HG03135 (cell line): ENCODE data around the gene ZNF668.

Experiments
- ATAC-seq: cut with Tn5 transposase; IDR thresholded peaks from one replicate; pipeline ENCODE4 v1.9.1; 2021; ENCODE audit warnings: mild to moderate bottlenecking, moderate library complexity; ENCODE audit not compliant: unreplicated experiment

The ZNF668 gene

DNA sequence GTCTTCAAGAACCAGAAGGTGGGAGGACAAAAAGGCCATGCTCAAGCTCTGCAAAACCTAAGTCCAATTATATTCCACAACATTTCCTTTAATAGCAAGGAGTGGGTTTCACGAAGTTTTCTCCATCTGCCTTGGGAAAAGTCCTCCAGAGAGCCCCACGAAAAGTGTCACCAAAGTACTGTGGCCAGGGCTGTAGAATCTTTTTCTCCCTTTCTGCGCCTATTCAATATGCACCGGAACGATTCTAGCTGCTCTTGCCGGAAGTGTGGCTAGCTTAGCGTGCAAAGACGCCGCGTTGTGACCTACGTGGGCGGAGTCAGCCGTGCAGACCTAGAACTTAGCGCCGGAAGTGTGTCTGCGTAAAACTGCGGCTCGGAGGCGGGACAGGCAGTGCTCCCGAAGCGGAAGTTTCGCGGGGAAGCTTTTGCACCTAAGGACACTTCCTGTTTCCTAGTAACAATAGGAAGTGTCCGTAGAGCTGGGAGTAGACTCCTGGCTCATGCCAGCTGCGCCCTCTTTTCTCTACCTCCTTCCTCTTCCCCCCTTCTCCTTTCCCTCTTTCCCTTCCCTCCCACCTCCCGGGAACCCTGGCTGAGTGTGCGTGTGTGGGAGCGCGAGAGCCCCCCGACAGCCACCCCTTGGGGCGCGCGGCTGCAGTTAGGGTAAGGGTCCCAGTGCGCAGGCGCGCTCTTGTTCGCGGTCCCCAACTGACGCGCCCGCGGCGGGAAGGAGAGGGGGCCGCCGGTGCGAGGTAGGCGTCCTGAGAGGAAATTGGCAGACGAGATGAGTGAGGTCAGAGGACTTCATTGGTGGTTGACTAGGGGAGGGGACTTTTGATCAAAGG lies at the start of gene ZNF668, which contains the start of gene ZNF646:
TSS of gene ZNF668 (minus strand) at position 271 of the 844 bp plus-strand sequence. CDS start 9,781 bp downstream, outside the sequence.
TSS of gene ZNF646 (plus strand) at position 453 of the 844 bp plus-strand sequence. CDS start 1,903 bp downstream, outside the sequence.
- peak; percentile 68 for ATAC-seq

- ATAC-seq: no peak
Measured at GRCh38 chr16:31120129-31120528, 46.1 kb upstream of the ZNF668 start.

GRCh38 chr16:31118223-31119155 lies 44.4 kb upstream of the ZNF668 start:
- ATAC-seq: no peak

DNA sequence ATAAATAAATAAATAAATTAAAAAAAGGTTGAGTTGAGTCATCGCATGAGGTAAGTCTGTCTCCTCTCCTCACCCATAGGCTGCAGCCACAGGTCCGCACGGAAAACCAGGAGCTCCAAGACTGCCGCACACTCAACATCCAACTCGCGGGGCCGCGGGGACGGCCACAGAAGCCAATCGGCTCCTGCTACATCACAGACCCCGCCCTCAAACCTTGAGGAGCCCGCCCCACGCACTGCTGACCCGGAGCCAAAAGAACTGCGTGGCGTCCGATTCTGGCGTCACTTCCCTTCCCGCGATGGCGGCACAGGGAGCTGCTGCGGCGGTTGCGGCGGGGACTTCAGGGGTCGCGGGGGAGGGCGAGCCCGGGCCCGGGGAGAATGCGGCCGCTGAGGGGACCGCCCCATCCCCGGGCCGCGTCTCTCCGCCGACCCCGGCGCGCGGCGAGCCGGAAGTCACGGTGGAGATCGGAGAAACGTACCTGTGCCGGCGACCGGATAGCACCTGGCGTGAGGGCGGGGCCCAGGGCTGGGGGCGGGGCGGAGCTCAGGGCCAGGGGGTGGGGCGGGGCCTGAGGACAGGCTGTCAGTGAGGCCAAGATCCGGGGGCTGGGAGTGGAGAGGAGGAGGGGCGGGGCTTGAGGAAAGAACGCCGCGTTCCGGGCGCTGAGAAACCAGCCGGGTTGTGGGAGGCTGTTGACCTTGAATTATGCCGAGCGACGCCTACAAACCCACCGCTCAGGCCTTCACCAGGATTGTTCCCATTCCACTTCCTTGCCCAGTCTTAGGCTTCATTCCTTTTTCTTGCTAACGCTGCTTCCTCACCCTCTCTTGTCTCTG lies 43.6 kb upstream of the ZNF668 start, which contains the start of gene KAT8:
TSS of gene KAT8 (plus strand) at position 281 of the 839 bp plus-strand sequence. CDS start at position 299, 18 bp downstream.
- ATAC-seq: peak; percentile 89

DNA sequence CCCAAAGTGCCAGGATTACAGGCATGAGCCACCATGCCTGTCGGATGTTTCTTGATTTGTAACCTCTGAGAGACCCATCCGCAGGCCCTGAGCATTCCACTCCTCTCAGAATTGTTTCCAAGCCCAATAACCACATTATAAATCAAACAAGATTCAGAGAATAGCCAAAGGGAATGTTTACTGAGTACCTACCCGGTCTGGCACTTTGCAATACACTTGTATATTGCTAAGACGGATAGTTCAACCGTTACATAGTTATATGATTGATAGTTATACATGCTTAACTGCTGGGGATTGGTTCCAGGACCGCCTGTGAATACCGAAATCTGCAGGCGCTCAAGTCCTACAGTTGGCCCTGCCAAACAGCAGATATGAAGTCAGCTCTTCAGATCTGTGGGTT lies 40.4 kb upstream of the ZNF668 start:
- ATAC-seq: no peak

GRCh38 chr16:31113121-31114120 lies 39.4 kb upstream of the ZNF668 start:
- no peak for ATAC-seq

DNA sequence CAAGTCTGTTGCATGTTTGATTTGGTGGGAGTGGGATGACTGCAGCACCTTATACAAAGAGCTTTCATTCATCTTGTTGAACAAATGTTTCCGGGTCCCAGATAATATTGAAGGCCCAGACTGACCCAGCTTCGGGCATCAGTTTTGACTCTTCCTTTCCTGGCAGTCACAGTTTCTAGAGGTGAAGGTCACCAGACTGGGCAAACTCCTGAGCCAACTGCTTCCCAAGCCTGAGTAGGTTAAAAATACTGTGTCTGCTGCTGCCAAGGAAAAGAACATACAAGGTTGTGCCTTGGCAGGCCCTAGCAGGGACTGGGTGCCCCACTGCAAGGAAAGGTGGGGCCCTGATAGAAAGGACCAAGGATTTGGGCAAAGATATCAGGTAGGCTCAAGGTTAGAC lies 38.7 kb upstream of the ZNF668 start:
- ATAC-seq: no peak

DNA sequence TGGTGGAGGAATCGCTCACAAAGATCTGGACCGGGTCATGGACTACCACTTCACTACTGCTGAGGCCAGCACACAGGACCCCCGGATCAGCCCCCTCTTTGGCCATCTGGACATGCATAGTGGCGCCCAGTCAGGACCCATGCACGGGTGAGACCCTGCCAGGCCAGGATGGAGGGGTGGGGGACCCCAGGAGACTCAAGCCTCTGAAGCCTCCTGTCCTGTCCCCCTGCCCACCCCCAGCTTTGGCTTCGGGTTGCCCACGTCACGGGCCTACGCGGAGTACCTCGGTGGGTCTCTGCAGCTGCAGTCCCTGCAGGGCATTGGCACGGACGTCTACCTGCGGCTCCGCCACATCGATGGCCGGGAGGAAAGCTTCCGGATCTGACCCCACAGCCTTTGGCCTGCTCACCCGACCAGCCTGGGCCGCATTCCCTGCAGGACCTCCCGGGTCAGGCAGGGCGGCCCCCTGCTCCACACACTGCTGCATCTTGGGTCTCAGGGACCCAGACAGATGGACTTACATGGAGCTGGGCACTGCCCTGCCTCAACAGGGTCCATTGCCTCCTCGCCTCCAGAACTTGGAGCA lies 37.9 kb upstream of the ZNF668 start:
- ATAC-seq: no peak

DNA sequence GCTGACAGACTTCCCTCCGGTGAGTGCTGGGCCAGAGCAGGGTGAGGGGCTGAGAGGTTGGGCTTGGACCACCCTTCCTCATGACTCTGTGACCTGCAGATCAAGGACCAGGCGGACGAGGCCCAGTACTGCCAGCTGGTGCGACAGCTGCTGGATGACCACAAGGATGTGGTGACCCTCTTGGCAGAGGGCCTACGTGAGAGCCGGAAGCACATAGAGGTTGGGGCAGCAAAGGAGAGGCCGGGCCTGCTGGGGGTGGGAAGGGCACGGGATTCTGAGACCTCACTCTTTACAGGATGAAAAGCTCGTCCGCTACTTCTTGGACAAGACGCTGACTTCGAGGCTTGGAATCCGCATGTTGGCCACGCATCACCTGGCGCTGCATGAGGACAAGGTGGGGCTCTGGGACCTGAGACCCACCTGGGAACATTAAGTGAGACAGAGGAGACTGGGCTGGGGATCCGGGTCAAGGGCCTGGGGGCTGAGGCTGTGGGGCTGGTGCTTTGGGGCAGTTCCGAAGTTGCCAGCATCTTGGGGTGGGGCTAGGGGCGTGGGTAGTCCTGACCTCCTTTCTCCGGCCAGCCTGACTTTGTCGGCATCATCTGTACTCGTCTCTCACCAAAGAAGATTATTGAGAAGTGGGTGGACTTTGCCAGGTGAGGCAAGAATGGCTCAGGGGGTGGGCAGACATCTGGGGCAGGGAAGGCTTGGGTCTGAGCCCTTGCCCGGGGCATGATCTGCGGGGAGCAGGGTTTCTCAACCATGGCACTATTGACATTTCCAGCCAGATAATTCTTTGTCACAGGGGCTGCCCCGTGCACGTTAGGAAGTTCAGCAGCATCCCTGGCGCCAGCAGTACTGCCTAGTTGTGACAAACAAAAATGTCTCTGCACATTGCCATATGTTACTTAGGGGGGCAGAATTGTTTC lies 36.3 kb upstream of the ZNF668 start:
- no peak for ATAC-seq

- no peak for ATAC-seq
Measured at GRCh38 chr16:31109622-31110021, 35.6 kb upstream of the ZNF668 start.

- no peak for ATAC-seq
Measured at GRCh38 chr16:31108794-31109558, 34.9 kb upstream of the ZNF668 start.

GRCh38 chr16:31108035-31108793 lies 34.2 kb upstream of the ZNF668 start, which contains the start of gene BCKDK:
Gene BCKDK (plus strand): TSS chr16:31108386. CDS start chr16:31109224, 838 bp downstream.
- ATAC-seq: peak; percentile 72

- peak; percentile 43 for ATAC-seq
Measured at GRCh38 chr16:31107465-31107867, 33.4 kb upstream of the ZNF668 start.

- no peak for ATAC-seq
Measured at GRCh38 chr16:31106509-31107464, 32.7 kb upstream of the ZNF668 start.

DNA sequence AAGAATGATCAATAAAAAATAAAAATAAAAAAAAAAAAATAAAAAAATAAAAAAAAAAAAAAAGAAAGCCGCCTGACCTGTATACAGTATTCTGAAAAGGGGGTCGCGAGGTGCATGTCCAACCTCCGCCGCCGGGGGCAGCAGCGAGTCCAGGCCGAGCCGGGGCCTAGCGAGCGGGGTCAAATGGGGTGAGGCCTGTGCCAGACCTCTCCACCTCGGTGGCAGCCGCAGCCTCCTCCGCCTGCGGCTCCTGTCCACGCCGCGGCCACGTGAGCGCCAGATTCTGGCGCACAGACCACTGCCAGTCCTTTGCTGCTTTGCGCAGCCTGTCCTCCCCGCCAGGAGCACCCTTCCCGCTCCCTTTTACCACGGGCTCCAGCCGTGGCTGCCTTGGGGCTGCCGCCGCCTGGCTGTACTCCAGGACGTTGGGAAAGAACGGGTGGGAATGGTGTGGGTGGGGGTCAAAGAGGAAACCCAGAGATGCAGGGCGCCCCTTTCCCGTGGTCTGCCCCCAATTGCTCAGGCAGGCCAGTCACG lies 31.7 kb upstream of the ZNF668 start:
- peak; percentile 62 for ATAC-seq
